HG03196 (cell line): Measurements from ENCODE around the gene METAP1D.

Experiments
- ATAC-seq: cut with Tn5 transposase; IDR thresholded peaks from one replicate; pipeline ENCODE4 v1.9.1; 2021; ENCODE audit not compliant: unreplicated experiment

METAP1D gene

GRCh38 chr2:172129404-172129803 lies 129.7 kb downstream of the METAP1D start:
- ATAC-seq = no peak
